HepG2 (cell line): ENCODE measurements around the gene NOS1AP. TPM values are rescaled to one million over a fixed set of nuclear protein-coding genes. Genes with fewer than 3 reads are reported as not detected.

Source experiments
- ATAC-seq: fragments of 200-7000 bp; cut with Tn5 transposase; 3 replicates; pipeline ENCODE4 v1.9.1; 2020; ENCODE audit warnings: mild to moderate bottlenecking, moderate library complexity
- BruUV-seq: library from RNA; stranded (reverse); fragments of 400-500 nt; replicated peaks from 2 replicates; lab custom pipeline; 2021; lab: Mats Ljungman, UMichigan
- CTCF ChIA-PET: fragments of 300-600 bp; formaldehyde crosslinking; extraction: SDS; loops from one replicate; lab custom pipeline; 2021; ENCODE audit warnings: low total read pairs, inconsistent platforms, low intra/inter-chr PET ratio; lab: Yijun Ruan, JAX
- POLR2A ChIA-PET: fragments of 350-600 bp; sonication (Branson Sonifier 250); formaldehyde crosslinking; loops from one replicate; lab custom pipeline; 2020; ENCODE audit warnings: antibody characterized with exemption, inconsistent platforms; lab: Yijun Ruan, JAX
- DNase-seq: peaks from one replicate; pipeline ENCODE4 v3.0.0-alpha.2; 2015; ENCODE audit warnings: low spot score
- FAIRE-seq: peaks from 3 replicates; lab custom pipeline; 2011; peaks lifted over from hg19 to GRCh38; lab: Jason Lieb, UNC
- H2AFZ ChIP-seq: one replicate; pipeline ENCODE4 v1.6.1; 2011; ENCODE audit warnings: low read length, inconsistent platforms
- H3K27ac ChIP-seq: fragments of 300-600 bp; 3 replicates; pipeline ENCODE4 v1.8.0; 2011; ENCODE audit warnings: mixed run types, mild to moderate bottlenecking, mixed read lengths, low read length, inconsistent platforms; ENCODE audit not compliant: insufficient read depth; ENCODE audit errors: extremely low read length
- H3K27me3 ChIP-seq, 2 experiments: fragments of 200-600 bp in 1 of 2; 2 replicates in 1 of 2; 3 replicates in 1 of 2; pipeline versions ENCODE4 v1.6.0 to v1.8.0; 2011; ENCODE audit warnings: low read length in 2 of 2, mild to moderate bottlenecking in 2 of 2, moderate library complexity in 2 of 2, inconsistent platforms in 1 of 2; ENCODE audit not compliant: insufficient read depth in 2 of 2, control insufficient read depth in 1 of 2
- H3K36me3 ChIP-seq, 2 experiments: fragments of 200-600 bp in 1 of 2; replicated peaks in 1 of 2; 2 replicates in 1 of 2; 3 replicates in 1 of 2; pipeline versions ENCODE4 v1.5.1 to v1.8.0; 2011; ENCODE audit warnings: low read length in 2 of 2, inconsistent platforms in 1 of 2; ENCODE audit not compliant: insufficient read depth in 2 of 2, control insufficient read depth in 1 of 2
- H3K4me1 ChIP-seq: 2 replicates; pipeline ENCODE4 v1.5.1; 2012; ENCODE audit warnings: low read length, inconsistent platforms; ENCODE audit not compliant: insufficient read depth
- H3K4me2 ChIP-seq: 2 replicates; pipeline ENCODE4 v1.6.0; 2011; ENCODE audit warnings: low read depth, low read length, inconsistent platforms
- H3K4me3 ChIP-seq, 3 experiments: fragments of 200-600 bp in 1 of 3; sonication (generic), shearing (Covaris generic) in 1 of 3; replicated peaks in 1 of 3; 2 replicates each; pipeline ENCODE4 v1.5.1; 2011 to 2016; ENCODE audit warnings: low read length in 3 of 3, inconsistent platforms in 2 of 3, low read depth in 2 of 3, mild to moderate bottlenecking in 2 of 3, control low read depth in 1 of 3, mixed read lengths in 1 of 3; ENCODE audit not compliant: insufficient read depth in 1 of 3
- H3K79me2 ChIP-seq: one replicate; pipeline ENCODE4 v1.6.1; 2011; ENCODE audit warnings: low read length, inconsistent platforms; ENCODE audit not compliant: insufficient read depth
- H3K9ac ChIP-seq: 2 replicates; pipeline ENCODE4 v1.6.0; 2011; ENCODE audit warnings: mild to moderate bottlenecking, low read depth, low read length, inconsistent platforms; ENCODE audit not compliant: insufficient read depth
- H3K9me3 ChIP-seq: 2 replicates; pipeline ENCODE4 v1.5.1; 2012; ENCODE audit warnings: mild to moderate bottlenecking, low read length
- H4K20me1 ChIP-seq: 2 replicates; pipeline ENCODE4 v1.6.0; 2011; ENCODE audit warnings: inconsistent platforms, mild to moderate bottlenecking, low read length, moderate library complexity; ENCODE audit not compliant: insufficient read depth
- MIER3 ChIP-seq: IDR thresholded peaks from 2 replicates; pipeline ENCODE4 v1.6.1; 2016; ENCODE audit warnings: missing compliant biosample characterization, borderline replicate concordance
- PRPF4 ChIP-seq: fragments of 200-400 bp; formaldehyde crosslinking; IDR thresholded peaks from 2 replicates; pipeline ENCODE4 v1.6.1; 2016; ENCODE audit warnings: low read length, low read depth; ENCODE audit not compliant: poor library complexity, severe bottlenecking
- RARA ChIP-seq: IDR thresholded peaks from 2 replicates; pipeline ENCODE4 v1.6.1; 2016; ENCODE audit warnings: missing genetic modification reagents, missing compliant biosample characterization
- RFX3 ChIP-seq: IDR thresholded peaks from 2 replicates; pipeline ENCODE4 v1.6.1; 2016; ENCODE audit warnings: missing biosample characterization, missing genetic modification reagents
- ZNF414 ChIP-seq: sonication (generic); formaldehyde crosslinking; IDR thresholded peaks from 2 replicates; pipeline ENCODE4 v1.5.0; 2020; ENCODE audit warnings: missing genetic modification reagents
- ZNF609 ChIP-seq: sonication (generic); formaldehyde crosslinking; IDR thresholded peaks from 2 replicates; pipeline ENCODE4 v1.4.0; 2020; ENCODE audit warnings: mild to moderate bottlenecking, missing genetic modification reagents, borderline replicate concordance
- ZNF7 ChIP-seq: IDR thresholded peaks from 2 replicates; pipeline ENCODE4 v1.6.1; 2016; ENCODE audit warnings: missing biosample characterization, missing genetic modification reagents
- ZNF747 ChIP-seq: sonication (generic); formaldehyde crosslinking; IDR thresholded peaks from 2 replicates; pipeline ENCODE4 v1.8.1; 2023; ENCODE audit warnings: missing genetic modification reagents, mild to moderate bottlenecking, borderline replicate concordance
- ZNF816 ChIP-seq: sonication (generic); formaldehyde crosslinking; IDR thresholded peaks from 2 replicates; pipeline ENCODE4 v1.8.0; 2022; ENCODE audit warnings: missing genetic modification reagents, mild to moderate bottlenecking, borderline replicate concordance
- ZNF883 ChIP-seq: sonication (generic); formaldehyde crosslinking; IDR thresholded peaks from 2 replicates; pipeline ENCODE4 v1.5.1; 2020; ENCODE audit warnings: mild to moderate bottlenecking, missing genetic modification reagents; ENCODE audit errors: not compliant biosample characterization
- WGBS: methylation state at CpG from one replicate; pipeline ENCODE4 v1.1.6; 2017; ENCODE audit warnings: low lambda C conversion rate; 5-methylcytosine and 5-hydroxymethylcytosine counted together
- in situ Hi-C: cut with HindIII; loops from 2 replicates; pipeline ENCODE4 v1.10.0; 2017; ENCODE audit warnings: low pct_unique_long_range_greater_than_20kb; ENCODE audit not compliant: extremely low pct_ligation_motif_present
- intact Hi-C: fragments of 100-400 bp; cut with micrococcal nuclease; formaldehyde crosslinking; loops from one replicate; pipeline ENCODE4 v1.10.0; 2022; ENCODE audit not compliant: unreplicated experiment
- polyA plus RNA-seq, 8 experiments: library from polyadenylated mRNA; depleted of rRNA in 3 of 8; stranded (reverse) in 7 of 8; unstranded in 1 of 8; fragments of >200 nt; fragmentation: Illumina TruSeq in 4 of 8; extraction: Trizol in 4 of 8; gene quantifications; 2 replicates each; pipeline versions ENCODE4 v1.2.1 to v1.2.3, GENCODE V29; 2011 to 2016; ENCODE audit warnings: low read depth in 4 of 8, missing spikeins in 1 of 8, mixed read lengths in 1 of 8; ENCODE audit not compliant: insufficient read depth in 1 of 8
- total RNA-seq, 5 experiments: library from RNA; depleted of rRNA; stranded (reverse); fragments of >200 nt; fragmentation: Illumina TruSeq; extraction: Trizol; gene quantifications; 2 replicates each; pipeline ENCODE4 v1.2.3, GENCODE V29; 2016; ENCODE audit warnings: low read depth in 1 of 5
- TF ChIP-seq, protein P1 (sequence below): sonication (generic); formaldehyde crosslinking; IDR thresholded peaks from 2 replicates; pipeline ENCODE4 v1.5.1; 2020; ENCODE audit warnings: mild to moderate bottlenecking, missing genetic modification reagents, moderate library complexity
- TF ChIP-seq, protein P2 (sequence below): sonication (generic); formaldehyde crosslinking; conservative IDR thresholded peaks from 2 replicates; pipeline ENCODE4 v1.4.0; 2020; ENCODE audit warnings: missing genetic modification reagents

Gene NOS1AP
- total and polyA plus RNA-seq, 2 of the 13 experiments (the other 11 are each of a cell fraction or from before 2014, with no cell fraction given), result 2.0 to 3.3 TPM

DNA sequence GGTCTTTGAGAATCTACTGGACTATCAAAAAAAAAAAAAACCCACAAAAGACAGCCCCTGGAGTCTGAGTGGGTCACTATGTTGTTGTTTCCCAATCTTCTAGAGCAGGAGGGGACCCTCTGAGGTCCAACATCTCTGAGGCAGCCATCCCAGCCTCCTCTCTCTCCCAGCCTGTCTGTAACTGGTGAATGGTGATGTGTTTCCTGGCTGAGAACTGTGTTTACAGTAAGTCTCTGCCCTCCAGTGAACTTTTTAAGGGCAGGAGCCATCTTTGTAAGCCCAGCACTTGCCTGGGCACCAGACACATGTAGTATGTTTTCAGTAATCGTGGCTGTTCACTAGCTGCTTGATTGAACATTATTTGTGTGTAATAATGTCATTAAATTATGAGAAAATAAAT is 221.5 kb downstream of the NOS1AP start:
- H4K20me1 ChIP-seq, result no peaks in the 10 kb centered on the region
- 93% methylated on average over 1 of the region's 1 CpG for WGBS
- H3K9ac ChIP-seq, result no peak overlapping the region
- ATAC-seq, result no peak
- no peaks in the 10 kb centered on the region for H3K27me3 ChIP-seq
- H3K9me3 ChIP-seq, result no peaks in the 10 kb centered on the region
- no peak for FAIRE-seq
- no peak overlapping the region for H3K4me3 ChIP-seq
- no peaks in the 10 kb centered on the region for H3K79me2 ChIP-seq
- ChIA-PET CTCF (no interaction called here), POLR2A (interaction anchor here (0.7 kb wide), 1 partner anchor 91 kb away, joined by 3 read pairs; no protein-coding TSS in a partner anchor)
- no peaks in the 10 kb centered on the region for H3K4me1 ChIP-seq
- H3K27ac ChIP-seq, result no peak overlapping the region
- H3K4me2 ChIP-seq, result no peak overlapping the region
- peaks cover 7 to 25% of the 10 kb centered on the region in 2 experiments; a peak in 4 of 5 replicates for H3K36me3 ChIP-seq
- BruUV-seq, result no TSS peak
- in situ Hi-C loops, result no loop called here
- intact Hi-C loops, result no loop called here
- no peak overlapping the region for H2AFZ ChIP-seq
- DNase-seq, result no peak
- TF ChIP-seq PRPF4, result no peak
- no peak for TF ChIP-seq ZNF7 (CRISPR knock-in tag)
- no peak for TF ChIP-seq MIER3 (CRISPR knock-in tag)
- TF ChIP-seq RFX3 (CRISPR knock-in tag), result no peak
- no peak for TF ChIP-seq ZNF609 (CRISPR knock-in tag)
- TF ChIP-seq, protein P1, sequence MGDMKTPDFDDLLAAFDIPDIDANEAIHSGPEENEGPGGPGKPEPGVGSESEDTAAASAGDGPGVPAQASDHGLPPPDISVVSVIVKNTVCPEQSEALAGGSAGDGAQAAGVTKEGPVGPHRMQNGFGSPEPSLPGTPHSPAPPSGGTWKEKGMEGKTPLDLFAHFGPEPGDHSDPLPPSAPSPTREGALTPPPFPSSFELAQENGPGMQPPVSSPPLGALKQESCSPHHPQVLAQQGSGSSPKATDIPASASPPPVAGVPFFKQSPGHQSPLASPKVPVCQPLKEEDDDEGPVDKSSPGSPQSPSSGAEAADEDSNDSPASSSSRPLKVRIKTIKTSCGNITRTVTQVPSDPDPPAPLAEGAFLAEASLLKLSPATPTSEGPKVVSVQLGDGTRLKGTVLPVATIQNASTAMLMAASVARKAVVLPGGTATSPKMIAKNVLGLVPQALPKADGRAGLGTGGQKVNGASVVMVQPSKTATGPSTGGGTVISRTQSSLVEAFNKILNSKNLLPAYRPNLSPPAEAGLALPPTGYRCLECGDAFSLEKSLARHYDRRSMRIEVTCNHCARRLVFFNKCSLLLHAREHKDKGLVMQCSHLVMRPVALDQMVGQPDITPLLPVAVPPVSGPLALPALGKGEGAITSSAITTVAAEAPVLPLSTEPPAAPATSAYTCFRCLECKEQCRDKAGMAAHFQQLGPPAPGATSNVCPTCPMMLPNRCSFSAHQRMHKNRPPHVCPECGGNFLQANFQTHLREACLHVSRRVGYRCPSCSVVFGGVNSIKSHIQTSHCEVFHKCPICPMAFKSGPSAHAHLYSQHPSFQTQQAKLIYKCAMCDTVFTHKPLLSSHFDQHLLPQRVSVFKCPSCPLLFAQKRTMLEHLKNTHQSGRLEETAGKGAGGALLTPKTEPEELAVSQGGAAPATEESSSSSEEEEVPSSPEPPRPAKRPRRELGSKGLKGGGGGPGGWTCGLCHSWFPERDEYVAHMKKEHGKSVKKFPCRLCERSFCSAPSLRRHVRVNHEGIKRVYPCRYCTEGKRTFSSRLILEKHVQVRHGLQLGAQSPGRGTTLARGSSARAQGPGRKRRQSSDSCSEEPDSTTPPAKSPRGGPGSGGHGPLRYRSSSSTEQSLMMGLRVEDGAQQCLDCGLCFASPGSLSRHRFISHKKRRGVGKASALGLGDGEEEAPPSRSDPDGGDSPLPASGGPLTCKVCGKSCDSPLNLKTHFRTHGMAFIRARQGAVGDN (CRISPR knock-in tag), result no peak
- TF ChIP-seq ZNF747, result no peak
- TF ChIP-seq ZNF883, result no peak
- TF ChIP-seq ZNF414, result no peak
- TF ChIP-seq, protein P2, sequence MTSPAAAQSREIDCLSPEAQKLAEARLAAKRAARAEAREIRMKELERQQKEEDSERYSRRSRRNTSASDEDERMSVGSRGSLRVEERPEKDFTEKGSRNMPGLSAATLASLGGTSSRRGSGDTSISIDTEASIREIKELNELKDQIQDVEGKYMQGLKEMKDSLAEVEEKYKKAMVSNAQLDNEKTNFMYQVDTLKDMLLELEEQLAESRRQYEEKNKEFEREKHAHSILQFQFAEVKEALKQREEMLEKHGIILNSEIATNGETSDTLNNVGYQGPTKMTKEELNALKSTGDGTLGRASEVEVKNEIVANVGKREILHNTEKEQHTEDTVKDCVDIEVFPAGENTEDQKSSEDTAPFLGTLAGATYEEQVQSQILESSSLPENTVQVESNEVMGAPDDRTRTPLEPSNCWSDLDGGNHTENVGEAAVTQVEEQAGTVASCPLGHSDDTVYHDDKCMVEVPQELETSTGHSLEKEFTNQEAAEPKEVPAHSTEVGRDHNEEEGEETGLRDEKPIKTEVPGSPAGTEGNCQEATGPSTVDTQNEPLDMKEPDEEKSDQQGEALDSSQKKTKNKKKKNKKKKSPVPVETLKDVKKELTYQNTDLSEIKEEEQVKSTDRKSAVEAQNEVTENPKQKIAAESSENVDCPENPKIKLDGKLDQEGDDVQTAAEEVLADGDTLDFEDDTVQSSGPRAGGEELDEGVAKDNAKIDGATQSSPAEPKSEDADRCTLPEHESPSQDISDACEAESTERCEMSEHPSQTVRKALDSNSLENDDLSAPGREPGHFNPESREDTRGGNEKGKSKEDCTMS (CRISPR knock-in tag), result no peak
- TF ChIP-seq ZNF816 (CRISPR knock-in tag), result no peak
- no peak for TF ChIP-seq RARA (CRISPR knock-in tag)
